Hepatocyte (in vitro differentiated cells): ENCODE results near the gene KATNIP. TPM values are rescaled to one million over a fixed set of nuclear protein-coding genes. Genes with fewer than 3 reads are reported as not detected.

Experiments used
- DNase-seq: peaks from one replicate; pipeline ENCODE4 v3.0.0-alpha.2; 2016; ENCODE audit warnings: low spot score
- H2AFZ ChIP-seq: fragments of 200-600 bp; sonication (generic); 2 replicates; pipeline ENCODE4 v1.6.0; 2016; ENCODE audit warnings: antibody characterized with exemption, mild to moderate bottlenecking
- H3K27ac ChIP-seq: fragments of 200-600 bp; sonication (generic); 2 replicates; pipeline ENCODE4 v1.5.1; 2016; ENCODE audit warnings: mild to moderate bottlenecking
- H3K27me3 ChIP-seq: fragments of 200-600 bp; sonication (generic); 2 replicates; pipeline ENCODE4 v1.6.1; 2016
- H3K36me3 ChIP-seq: fragments of 200-600 bp; sonication (generic); replicated peaks from 2 replicates; pipeline ENCODE4 v1.5.1; 2016; ENCODE audit warnings: low read depth; ENCODE audit not compliant: insufficient read depth
- H3K4me1 ChIP-seq: fragments of 200-600 bp; sonication (generic); 2 replicates; pipeline ENCODE4 v1.5.1; 2016; ENCODE audit warnings: mild to moderate bottlenecking, moderate library complexity; ENCODE audit not compliant: insufficient read depth
- H3K4me2 ChIP-seq: fragments of 200-600 bp; sonication (generic); 2 replicates; pipeline ENCODE4 v1.6.0; 2016
- H3K4me3 ChIP-seq: fragments of 200-600 bp; sonication (generic); 2 replicates; pipeline ENCODE4 v1.5.1; 2016; ENCODE audit warnings: mild to moderate bottlenecking
- H3K79me2 ChIP-seq: fragments of 200-600 bp; sonication (generic); 2 replicates; pipeline ENCODE4 v1.6.0; 2017; ENCODE audit warnings: mild to moderate bottlenecking
- H3K9me2 ChIP-seq: fragments of 200-600 bp; sonication (generic); replicated peaks from 2 replicates; pipeline ENCODE4 v1.6.0; 2017; ENCODE audit warnings: mild to moderate bottlenecking; ENCODE audit not compliant: insufficient read depth
- H3K9me3 ChIP-seq: fragments of 200-600 bp; sonication (generic); 2 replicates; pipeline ENCODE4 v1.5.1; 2016; ENCODE audit warnings: low read depth, mild to moderate bottlenecking
- H4K20me1 ChIP-seq: fragments of 200-600 bp; sonication (generic); 2 replicates; pipeline ENCODE4 v1.6.0; 2016; ENCODE audit warnings: mild to moderate bottlenecking; ENCODE audit not compliant: insufficient read depth, poor library complexity, severe bottlenecking
- EZH2 ChIP-seq: fragments of 200-600 bp; sonication (generic); IDR thresholded peaks from 2 replicates; pipeline ENCODE4 v1.6.1; 2016; ENCODE audit warnings: antibody characterized with exemption, mild to moderate bottlenecking, borderline replicate concordance
- EZH2phosphoT487 ChIP-seq: fragments of 200-600 bp; sonication (generic); IDR thresholded peaks from one replicate; pipeline ENCODE4 v1.6.1; 2018; ENCODE audit warnings: antibody characterized with exemption, mild to moderate bottlenecking, low read depth, moderate library complexity; ENCODE audit not compliant: unreplicated experiment, severe bottlenecking
- WGBS: methylation state at CpG from one replicate; pipeline ENCODE4 v1.1.6; 2016; ENCODE audit warnings: low lambda C conversion rate; ENCODE audit errors: missing lambda C conversion rate; 5-methylcytosine and 5-hydroxymethylcytosine counted together
- polyA plus RNA-seq: library from polyadenylated mRNA; unstranded; fragments of >200 nt; fragmentation: Nextera tagmentation; extraction: Ambion mirVana; gene quantifications from 2 replicates; pipeline ENCODE4 v1.2.1, GENCODE V29; 2016
- total RNA-seq: library from RNA; depleted of rRNA; stranded (reverse); fragments of >200 nt; gene quantifications from 2 replicates; pipeline ENCODE4 v1.2.3, GENCODE V29; 2014
- TF ChIP-seq, protein P1 (sequence below): fragments of 200-600 bp; sonication (generic); IDR thresholded peaks from 2 replicates; pipeline ENCODE4 v1.5.1; 2016; ENCODE audit warnings: antibody characterized with exemption, mild to moderate bottlenecking; ENCODE audit not compliant: poor library complexity

Gene KATNIP
- total and polyA plus RNA-seq, 2 experiments from 2014 or later = 7.1 to 15.6 TPM

DNA sequence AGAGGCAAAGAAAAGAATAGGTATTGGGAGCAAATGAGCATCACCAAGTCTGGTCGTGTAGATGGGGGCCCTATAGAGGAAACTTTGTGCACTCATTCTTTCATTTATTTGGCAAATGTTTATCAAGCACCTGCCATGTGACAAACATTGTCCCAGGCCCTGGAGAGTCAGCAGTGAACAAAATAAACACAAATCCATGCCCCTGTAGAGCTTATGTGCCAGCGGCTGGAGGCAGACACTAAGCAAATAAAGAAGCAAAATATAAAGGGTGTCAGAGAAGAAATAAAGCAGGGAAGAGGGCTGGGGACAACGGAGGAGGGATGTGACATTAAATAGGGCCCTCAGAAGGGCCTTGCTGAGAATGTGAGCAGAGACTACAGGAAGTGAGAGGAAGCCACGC, 45.5 kb downstream of the KATNIP start:
- no peak overlapping the region for H3K4me2 ChIP-seq
- H3K36me3 ChIP-seq = no peaks in the 10 kb centered on the region
- H2AFZ ChIP-seq = no peak overlapping the region
- 71% methylated on average over 4 of the region's 4 CpGs for WGBS
- H3K27me3 ChIP-seq = no peaks in the 10 kb centered on the region
- no peaks in the 10 kb centered on the region for H3K9me3 ChIP-seq
- H4K20me1 ChIP-seq = no peaks in the 10 kb centered on the region
- no peaks in the 10 kb centered on the region for H3K79me2 ChIP-seq
- no peak for TF ChIP-seq EZH2
- no peak for TF ChIP-seq EZH2phosphoT487
- TF ChIP-seq, protein P1, sequence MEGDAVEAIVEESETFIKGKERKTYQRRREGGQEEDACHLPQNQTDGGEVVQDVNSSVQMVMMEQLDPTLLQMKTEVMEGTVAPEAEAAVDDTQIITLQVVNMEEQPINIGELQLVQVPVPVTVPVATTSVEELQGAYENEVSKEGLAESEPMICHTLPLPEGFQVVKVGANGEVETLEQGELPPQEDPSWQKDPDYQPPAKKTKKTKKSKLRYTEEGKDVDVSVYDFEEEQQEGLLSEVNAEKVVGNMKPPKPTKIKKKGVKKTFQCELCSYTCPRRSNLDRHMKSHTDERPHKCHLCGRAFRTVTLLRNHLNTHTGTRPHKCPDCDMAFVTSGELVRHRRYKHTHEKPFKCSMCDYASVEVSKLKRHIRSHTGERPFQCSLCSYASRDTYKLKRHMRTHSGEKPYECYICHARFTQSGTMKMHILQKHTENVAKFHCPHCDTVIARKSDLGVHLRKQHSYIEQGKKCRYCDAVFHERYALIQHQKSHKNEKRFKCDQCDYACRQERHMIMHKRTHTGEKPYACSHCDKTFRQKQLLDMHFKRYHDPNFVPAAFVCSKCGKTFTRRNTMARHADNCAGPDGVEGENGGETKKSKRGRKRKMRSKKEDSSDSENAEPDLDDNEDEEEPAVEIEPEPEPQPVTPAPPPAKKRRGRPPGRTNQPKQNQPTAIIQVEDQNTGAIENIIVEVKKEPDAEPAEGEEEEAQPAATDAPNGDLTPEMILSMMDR = no peak
- no peak overlapping the region for H3K27ac ChIP-seq
- DNase-seq = no peak
- H3K9me2 ChIP-seq = no peaks in the 10 kb centered on the region
- H3K4me1 ChIP-seq = no peaks in the 10 kb centered on the region
- no peak overlapping the region for H3K4me3 ChIP-seq

- 75% methylated on average over 6 of the region's 6 CpGs for WGBS
- Histone ChIP-seq H4K20me1 (no peaks in the 10 kb centered on the region), H3K9me2 (no peaks in the 10 kb centered on the region), H3K9me3 (no peaks in the 10 kb centered on the region), H3K4me1 (no peaks in the 10 kb centered on the region), H3K79me2 (no peaks in the 10 kb centered on the region), H3K4me3 (no peak overlapping the region), H2AFZ (no peak overlapping the region), H3K36me3 (no peaks in the 10 kb centered on the region), H3K4me2 (no peak overlapping the region), H3K27ac (no peak overlapping the region), H3K27me3 (no peaks in the 10 kb centered on the region)
- TF ChIP-seq EZH2 = no peak
- TF ChIP-seq, protein P1 = no peak
- no peak for TF ChIP-seq EZH2phosphoT487
- DNase-seq = no peak
These were observed 46.0 kb downstream of the KATNIP start for GRCh38 chr16:27595993-27596392.

DNA sequence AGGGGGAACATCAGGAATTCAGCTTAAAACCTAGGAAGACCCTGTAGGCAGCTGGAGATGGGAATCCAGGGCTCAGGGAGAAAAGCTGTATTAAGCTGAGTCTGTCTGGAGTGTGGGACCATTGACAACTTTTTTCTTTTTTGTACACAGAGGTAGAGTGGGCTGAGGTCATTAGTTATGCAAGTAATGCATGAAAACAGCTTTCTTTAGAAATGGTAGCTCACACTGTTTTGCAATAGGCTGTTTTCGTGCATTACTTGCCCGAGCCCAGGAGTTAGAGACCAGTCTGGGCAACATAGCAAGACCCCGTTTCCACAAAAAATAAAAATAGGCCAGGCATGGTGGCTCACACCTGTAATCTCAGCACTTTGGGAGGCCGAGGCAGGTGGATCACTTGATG, 46.5 kb downstream of the KATNIP start:
- Histone ChIP-seq H3K4me1 (no peaks in the 10 kb centered on the region), H3K9me3 (no peaks in the 10 kb centered on the region), H2AFZ (no peak overlapping the region), H3K79me2 (no peaks in the 10 kb centered on the region), H3K27me3 (no peaks in the 10 kb centered on the region), H3K4me2 (no peak overlapping the region), H3K4me3 (no peak overlapping the region), H4K20me1 (no peaks in the 10 kb centered on the region), H3K36me3 (no peaks in the 10 kb centered on the region), H3K27ac (no peak overlapping the region), H3K9me2 (no peaks in the 10 kb centered on the region)
- WGBS = 100% methylated on average over 4 of the region's 4 CpGs
- TF ChIP-seq, protein P1 = no peak
- TF ChIP-seq EZH2phosphoT487 (no peak), EZH2 (no peak)
- no peak for DNase-seq

DNA sequence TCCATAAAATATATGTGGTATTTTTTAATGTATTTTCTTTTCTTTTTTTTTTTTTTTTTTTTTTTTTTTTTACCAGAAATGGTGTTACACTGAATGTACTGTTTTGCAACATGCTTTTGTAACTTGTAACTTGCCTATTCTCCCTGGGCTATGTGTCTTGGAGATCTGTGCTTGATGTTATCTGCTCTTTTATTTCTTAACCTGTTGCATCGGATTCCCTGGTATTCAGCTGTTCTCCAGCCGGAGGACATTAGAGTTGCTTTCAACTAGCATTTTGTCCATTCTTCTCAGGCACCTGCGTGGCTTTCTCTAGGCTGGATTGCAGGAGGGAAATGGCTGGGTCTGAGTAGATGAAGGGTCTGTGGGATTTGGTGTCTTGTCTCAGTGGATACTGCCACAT, 47.4 kb downstream of the KATNIP start:
- Histone ChIP-seq H3K4me1 (no peaks in the 10 kb centered on the region), H3K4me2 (no peak overlapping the region), H3K9me2 (no peaks in the 10 kb centered on the region), H4K20me1 (no peaks in the 10 kb centered on the region), H3K27ac (no peak overlapping the region), H3K36me3 (no peaks in the 10 kb centered on the region), H3K4me3 (no peak overlapping the region), H3K27me3 (no peaks in the 10 kb centered on the region), H3K9me3 (no peaks in the 10 kb centered on the region), H2AFZ (no peak overlapping the region), H3K79me2 (no peaks in the 10 kb centered on the region)
- TF ChIP-seq, protein P1 = no peak
- TF ChIP-seq EZH2 = no peak
- TF ChIP-seq EZH2phosphoT487 = no peak
- WGBS = 87% methylated on average over 3 of the region's 3 CpGs
- no peak for DNase-seq
